Endothelial cell of umbilical vein (primary cell): ENCODE data around the gene AFP. TPM values are rescaled to one million over a fixed set of nuclear protein-coding genes. Genes with fewer than 3 reads are reported as not detected.

Source experiments
- BruUV-seq: library from RNA; stranded (reverse); fragments of 400-500 nt; replicated peaks from 2 replicates; lab custom pipeline; 2021; lab: Mats Ljungman, UMichigan
- CTCF ChIA-PET: fragments of 300-600, 350-600 bp; sonication (Branson Sonifier 250); formaldehyde crosslinking; loops from one replicate; lab custom pipeline; 2021; ENCODE audit warnings: antibody characterized with exemption, inconsistent platforms; lab: Charles Lee
- POLR2A ChIA-PET: fragments of 300-600, 350-600 bp; sonication (Branson Sonifier 250); formaldehyde crosslinking; loops from one replicate; lab custom pipeline; 2021; ENCODE audit warnings: antibody characterized with exemption, inconsistent platforms; lab: Charles Lee
- DNase-seq: peaks from one replicate; pipeline ENCODE4 v3.0.0-alpha.2; 2011; ENCODE audit warnings: low read depth, low spot score
- FAIRE-seq: peaks from 2 replicates; lab custom pipeline; 2011; peaks lifted over from hg19 to GRCh38; lab: Jason Lieb, UNC
- H2AFZ ChIP-seq: 2 replicates; pipeline ENCODE4 v1.6.0; 2012; ENCODE audit warnings: low read depth, low read length, control low read depth, inconsistent platforms
- H3K27ac ChIP-seq: 2 replicates; pipeline ENCODE4 v1.5.1; 2011; ENCODE audit warnings: low read depth, mild to moderate bottlenecking, control low read depth, low read length, moderate library complexity; ENCODE audit not compliant: insufficient read depth
- H3K27me3 ChIP-seq, 2 experiments: 2 replicates each; pipeline versions ENCODE4 v1.6.0 to v1.6.1; 2011; ENCODE audit warnings: low read length in 2 of 2, mixed read lengths in 1 of 2; ENCODE audit not compliant: control insufficient read depth in 2 of 2, insufficient read depth in 2 of 2
- H3K36me3 ChIP-seq, 2 experiments: 2 replicates in 1 of 2; 3 replicates in 1 of 2; pipeline ENCODE4 v1.5.1; 2011; ENCODE audit warnings: low read length in 2 of 2, mild to moderate bottlenecking in 1 of 2, moderate library complexity in 1 of 2; ENCODE audit not compliant: control insufficient read depth in 2 of 2, insufficient read depth in 2 of 2; ENCODE audit errors: extremely low read depth in 1 of 2
- H3K4me1 ChIP-seq: 3 replicates; pipeline ENCODE4 v1.5.1; 2011; ENCODE audit warnings: mild to moderate bottlenecking, low read length; ENCODE audit not compliant: control insufficient read depth, insufficient read depth; ENCODE audit errors: extremely low read depth
- H3K4me2 ChIP-seq: 2 replicates; pipeline ENCODE4 v1.6.1; 2011; ENCODE audit warnings: low read length, control low read depth, mixed read lengths; ENCODE audit not compliant: insufficient read depth
- H3K4me3 ChIP-seq, 3 experiments: fragments of 200-600 bp in 1 of 3; sonication (generic), shearing (Covaris generic) in 1 of 3; replicated peaks in 1 of 3; 2 replicates each; pipeline ENCODE4 v1.5.1; 2011 to 2016; ENCODE audit warnings: control low read depth in 3 of 3, low read length in 3 of 3, mild to moderate bottlenecking in 2 of 3, inconsistent platforms in 1 of 3, low read depth in 1 of 3, moderate library complexity in 1 of 3; ENCODE audit not compliant: insufficient read depth in 1 of 3
- H3K79me2 ChIP-seq: 2 replicates; pipeline ENCODE4 v1.6.0; 2012; ENCODE audit warnings: low read length, inconsistent platforms; ENCODE audit not compliant: control insufficient read depth, insufficient read depth
- H3K9ac ChIP-seq: replicated peaks from 2 replicates; pipeline ENCODE3; 2011; ENCODE audit warnings: low read length, control low read depth; ENCODE audit not compliant: insufficient read depth; ENCODE audit errors: extremely low read depth
- H3K9me1 ChIP-seq: replicated peaks from 3 replicates; pipeline ENCODE4 v1.6.0; 2011; ENCODE audit warnings: mild to moderate bottlenecking, low read length; ENCODE audit not compliant: control insufficient read depth, insufficient read depth; ENCODE audit errors: extremely low read depth
- H3K9me3 ChIP-seq: replicated peaks from 2 replicates; pipeline ENCODE4 v1.5.1; 2012; ENCODE audit warnings: low read length, inconsistent platforms; ENCODE audit not compliant: control insufficient read depth, insufficient read depth
- H4K20me1 ChIP-seq: replicated peaks from 2 replicates; pipeline ENCODE3; 2011; ENCODE audit warnings: mild to moderate bottlenecking, low read length; ENCODE audit not compliant: control insufficient read depth, insufficient read depth; ENCODE audit errors: extremely low read depth
- CTCF ChIP-seq, 2 donors: IDR thresholded peaks; 1 replicate in 1 of 2; 2 replicates in 1 of 2; pipeline ENCODE4 v1.5.1; 2011; ENCODE audit warnings: low read length in 2 of 2, mild to moderate bottlenecking in 2 of 2, moderate library complexity in 2 of 2, control low read depth in 1 of 2, inconsistent platforms in 1 of 2, low read depth in 1 of 2; ENCODE audit not compliant: insufficient read depth in 1 of 2; ENCODE audit errors: extremely low read depth in 1 of 2
- EZH2 ChIP-seq: IDR thresholded peaks from 2 replicates; pipeline ENCODE4 v1.6.1; 2012; ENCODE audit warnings: borderline replicate concordance, low read depth, mild to moderate bottlenecking, moderate library complexity, low read length, inconsistent platforms; ENCODE audit not compliant: severe bottlenecking
- FOS ChIP-seq: IDR thresholded peaks from 2 replicates; pipeline ENCODE4 v1.6.1; 2011; ENCODE audit warnings: mild to moderate bottlenecking, low read length, moderate library complexity, borderline replicate concordance; ENCODE audit not compliant: insufficient read depth
- GATA2 ChIP-seq: IDR thresholded peaks from 2 replicates; pipeline ENCODE4 v1.7.0; 2011; ENCODE audit warnings: low read depth, mild to moderate bottlenecking, moderate library complexity, mixed read lengths, low read length; ENCODE audit not compliant: insufficient read length, insufficient read depth
- JUN ChIP-seq: IDR thresholded peaks from 2 replicates; pipeline ENCODE4 v1.6.1; 2011; ENCODE audit warnings: borderline replicate concordance, low read depth; ENCODE audit not compliant: insufficient read length, insufficient read depth
- MAX ChIP-seq: IDR thresholded peaks from 2 replicates; pipeline ENCODE4 v1.6.1; 2011; ENCODE audit not compliant: insufficient read depth, insufficient read length
- MYC ChIP-seq: IDR thresholded peaks from one replicate; pipeline ENCODE4 v1.6.1; 2011; ENCODE audit warnings: mild to moderate bottlenecking, low read depth, low read length
- POLR2A ChIP-seq: IDR thresholded peaks from 2 replicates; pipeline ENCODE4 v1.6.1; 2012; ENCODE audit warnings: low read depth, mild to moderate bottlenecking, control low read depth, low read length
- POLR2AphosphoS5 ChIP-seq: IDR thresholded peaks from 2 replicates; pipeline ENCODE4 v1.6.1; 2012; ENCODE audit warnings: low read depth, mild to moderate bottlenecking, control low read depth, low read length, moderate library complexity; ENCODE audit not compliant: insufficient read depth
- dilution Hi-C: fragments of 300-500 bp; cut with MboI; formaldehyde crosslinking; loops from one replicate; pipeline ENCODE4 v1.15.0; 2019; ENCODE audit warnings: low sequenced_read_pairs; ENCODE audit not compliant: extremely low pct_ligation_motif_present
- intact Hi-C: fragments of 100-400 bp; cut with micrococcal nuclease; formaldehyde crosslinking; loops from one replicate; pipeline ENCODE4 v1.10.0; 2022
- polyA plus RNA-seq, 4 experiments: library from polyadenylated mRNA; depleted of rRNA in 3 of 4; stranded (reverse) in 3 of 4; unstranded in 1 of 4; fragments of >200 nt; gene quantifications; 2 replicates each; pipeline versions ENCODE4 v1.2.1 to v1.2.3, GENCODE V29; 2011 to 2012; ENCODE audit warnings: missing spikeins in 1 of 4
- total RNA-seq: library from RNA; stranded (reverse); gene quantifications from 2 replicates; pipeline ENCODE4 v1.2.3, GENCODE V29; 2021

AFP gene
- total and polyA plus RNA-seq, 2 donors (not counting 3 experiments of a cell fraction or from before 2014, with no cell fraction given) = not detected

- Histone ChIP-seq H3K9me1 (no peaks in the 10 kb centered on the region), H3K36me3 (no peaks in the 10 kb centered on the region), H3K27me3 (peaks cover 2% of the 10 kb centered on the region in 2 experiments), H3K4me3 (no peak overlapping the region), H3K9ac (no peak overlapping the region), H4K20me1 (no peaks in the 10 kb centered on the region), H3K27ac (no peak overlapping the region), H3K4me2 (no peak overlapping the region), H3K4me1 (no peaks in the 10 kb centered on the region), H2AFZ (no peak overlapping the region), H3K9me3 (no peaks in the 10 kb centered on the region), H3K79me2 (no peaks in the 10 kb centered on the region)
- dilution Hi-C loops = no loop called here
- POLR2A ChIA-PET = no interaction called here
- DNase-seq (no peak), FAIRE-seq (no peak)
- intact Hi-C loops = no loop called here
- TF ChIP-seq JUN (no peak), MAX (no peak), POLR2AphosphoS5 (no peak), GATA2 (no peak), EZH2 (no peak), CTCF (IDR thresholded peaks at IDR 0.05; ENCODE audit: extremely low read depth in 1 of 2, insufficient read depth in 1 of 2, low read depth in 1 of 2, low read length in 2 of 2) (no peak), MYC (no peak), POLR2A (no peak), FOS (no peak)
- BruUV-seq = no TSS peak
- CTCF ChIA-PET = no interaction called here
These were observed 14.1 kb upstream of the AFP start for GRCh38 chr4:73421708-73422457.
